ENCODE measurements around the gene ERICH4. TPM values are rescaled to one million over a fixed set of nuclear protein-coding genes. Genes with fewer than 3 reads are reported as not detected.

Gene ERICH4
- total RNA-seq, 2 donors from 2014 or later = not detected

- H3K27ac ChIP-seq = no peak overlapping the region
- DNase-seq = no peak
- TF ChIP-seq CTCF (IDR thresholded peaks at IDR 0.05) = no peak
- H3K4me3 ChIP-seq = no peak overlapping the region
- H3K9me3 ChIP-seq = no peaks in the 10 kb centered on the region
- intact Hi-C loops (cut with DNase I) = loop anchor here (2.0 to 10.0 kb wide), 2 partner anchors 103 to 119 kb away; no protein-coding TSS in a partner anchor
- H3K36me3 ChIP-seq = no peaks in the 10 kb centered on the region
- H3K9ac ChIP-seq (ENCODE audit: low read depth in 2 of 2, low read length in 2 of 2) = no peak overlapping the region
- no peaks in the 10 kb centered on the region for H3K27me3 ChIP-seq
- no peaks in the 10 kb centered on the region for H3K4me1 ChIP-seq
Observed at GRCh38 chr19:41447732-41448332, 4.9 kb downstream of the ERICH4 start.

GRCh38 chr19:41449079-41449864 is 6.3 kb downstream of the ERICH4 start:
- no peaks in the 10 kb centered on the region for H3K4me1 ChIP-seq
- no peak overlapping the region for H3K4me3 ChIP-seq
- no peaks in the 10 kb centered on the region for H3K27me3 ChIP-seq
- no peak overlapping the region for H3K9ac ChIP-seq (ENCODE audit: low read depth in 2 of 2, low read length in 2 of 2)
- intact Hi-C loops (cut with DNase I) = loop anchor here (2.0 to 10.0 kb wide), 2 partner anchors 104 to 118 kb away; no protein-coding TSS in a partner anchor
- DNase-seq = peak; percentile 69
- no peak overlapping the region for H3K27ac ChIP-seq
- TF ChIP-seq CTCF (IDR thresholded peaks at IDR 0.05) = peak; percentile 96
- H3K9me3 ChIP-seq = no peaks in the 10 kb centered on the region
- no peaks in the 10 kb centered on the region for H3K36me3 ChIP-seq

GRCh38 chr19:41449865-41450178 is 6.9 kb downstream of the ERICH4 start:
- Histone ChIP-seq H3K4me3 (no peak overlapping the region), H3K36me3 (no peaks in the 10 kb centered on the region), H3K4me1 (no peaks in the 10 kb centered on the region), H3K27ac (no peak overlapping the region), H3K9me3 (no peaks in the 10 kb centered on the region), H3K9ac (ENCODE audit: low read depth in 2 of 2, low read length in 2 of 2) (no peak overlapping the region), H3K27me3 (no peaks in the 10 kb centered on the region)
- intact Hi-C loops (cut with DNase I) = loop anchor here (2.0 to 10.0 kb wide), 2 partner anchors 105 to 117 kb away; no protein-coding TSS in a partner anchor
- no peak for TF ChIP-seq CTCF (IDR thresholded peaks at IDR 0.05)
- DNase-seq = no peak

GRCh38 chr19:41452584-41453275 is 9.8 kb downstream of the ERICH4 start:
- H3K4me1 ChIP-seq = no peaks in the 10 kb centered on the region
- no peak overlapping the region for H3K4me3 ChIP-seq
- no peak overlapping the region for H3K9ac ChIP-seq (ENCODE audit: low read depth in 2 of 2, low read length in 2 of 2)
- H3K36me3 ChIP-seq = no peaks in the 10 kb centered on the region
- no peak for DNase-seq
- intact Hi-C loops (cut with DNase I) = no loop called here
- no peaks in the 10 kb centered on the region for H3K27me3 ChIP-seq
- H3K27ac ChIP-seq = no peak overlapping the region
- H3K9me3 ChIP-seq = no peaks in the 10 kb centered on the region
- no peak for TF ChIP-seq CTCF (IDR thresholded peaks at IDR 0.05)

- Histone ChIP-seq H3K27ac (no peak overlapping the region), H3K27me3 (no peaks in the 10 kb centered on the region), H3K4me3 (no peak overlapping the region), H3K4me1 (no peaks in the 10 kb centered on the region), H3K36me3 (no peaks in the 10 kb centered on the region), H3K9ac (ENCODE audit: low read depth in 2 of 2, low read length in 2 of 2) (no peak overlapping the region), H3K9me3 (no peaks in the 10 kb centered on the region)
- intact Hi-C loops (cut with DNase I) = no loop called here
- no peak for DNase-seq
- TF ChIP-seq CTCF (IDR thresholded peaks at IDR 0.05) = no peak
Observed at GRCh38 chr19:41455936-41456335, 13.0 kb downstream of the ERICH4 start.
